AG09309 (cell line): ENCODE measurements around the gene TNS1.

Source experiments
- DNase-seq: peaks from one replicate; pipeline ENCODE4 v3.0.0-alpha.2; 2010; ENCODE audit warnings: low read depth
- H3K4me3 ChIP-seq: 2 replicates; pipeline ENCODE4 v1.5.1; 2011; ENCODE audit warnings: mild to moderate bottlenecking, low read depth, low read length, moderate library complexity; ENCODE audit not compliant: control insufficient read depth
- CTCF ChIP-seq: IDR thresholded peaks from 2 replicates; pipeline ENCODE4 v1.5.1; 2011; ENCODE audit warnings: mild to moderate bottlenecking, low read depth, low read length, inconsistent platforms; ENCODE audit not compliant: insufficient read depth, control insufficient read depth; ENCODE audit errors: missing control alignments

TNS1 gene

GRCh38 chr2:217998926-217999594 is 3.7 kb downstream of the TNS1 start:
- no peak overlapping the region for H3K4me3 ChIP-seq
- no peak for DNase-seq
- TF ChIP-seq CTCF = no peak

- no peak for DNase-seq
Observed at GRCh38 chr2:217997510-217997909, 5.3 kb downstream of the TNS1 start.

GRCh38 chr2:217996361-217996760 is 6.4 kb downstream of the TNS1 start:
- no peak for DNase-seq
- no peak for TF ChIP-seq CTCF
- peak overlapping the region; percentile 7; the same call in 1 of the 2 replicates for H3K4me3 ChIP-seq

More at GRCh38 chr2:217997510-217997909, 5.3 kb downstream of the TNS1 start:
- no peak for TF ChIP-seq CTCF
- no peak overlapping the region for H3K4me3 ChIP-seq

GRCh38 chr2:217995731-217996231 is 7.0 kb downstream of the TNS1 start:
- H3K4me3 ChIP-seq = no peak overlapping the region
- no peak for TF ChIP-seq CTCF
- no peak for DNase-seq

- DNase-seq = peak; percentile 61
- no peak overlapping the region for H3K4me3 ChIP-seq
- no peak for TF ChIP-seq CTCF
Observed at GRCh38 chr2:217994776-217995274, 8.0 kb downstream of the TNS1 start.

- no peak overlapping the region for H3K4me3 ChIP-seq
- peak; percentile 79 for TF ChIP-seq CTCF
- DNase-seq = no peak
Observed at GRCh38 chr2:217993817-217994463, 8.9 kb downstream of the TNS1 start.
